ENCODE measurements around the gene PTPN7.
"Not testable (repeated sequence)": the region's sequence is repeated elsewhere in the genome, so short reads cannot be mapped to it uniquely, and the experiment has no call there.

Gene PTPN7

GRCh38 chr1:202187697-202188407 lies 27.4 kb upstream of the PTPN7 start:
- no peak overlapping the region for H3K27ac ChIP-seq
- TF ChIP-seq CTCF (conservative IDR thresholded peaks at IDR 0.05): no peak

GRCh38 chr1:202187041-202187671 lies 26.8 kb upstream of the PTPN7 start:
- TF ChIP-seq CTCF (conservative IDR thresholded peaks at IDR 0.05): no peak
- no peak overlapping the region for H3K27ac ChIP-seq

DNA sequence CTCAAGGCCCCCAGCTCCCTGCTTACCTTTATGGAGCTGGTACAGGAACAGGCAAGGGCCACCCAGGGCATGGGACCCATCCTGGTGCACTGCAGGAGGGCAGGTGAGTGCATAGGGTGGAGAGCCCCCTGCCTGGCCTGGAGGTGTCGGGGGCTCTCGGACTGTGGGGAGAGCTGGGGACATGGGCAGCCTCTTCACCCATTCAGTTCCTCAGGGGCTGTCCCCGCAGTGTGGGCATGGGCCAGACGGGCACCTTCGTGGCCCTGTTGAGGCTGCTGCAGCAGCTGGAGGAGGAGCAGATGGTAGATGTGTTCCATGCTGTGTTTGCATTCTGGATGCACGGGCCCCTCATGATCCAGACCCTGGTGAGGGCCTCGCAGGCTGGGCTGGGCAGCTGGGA lies 25.9 kb upstream of the PTPN7 start:
- no peak overlapping the region for H3K27ac ChIP-seq
- no peak for TF ChIP-seq CTCF (conservative IDR thresholded peaks at IDR 0.05)

DNA sequence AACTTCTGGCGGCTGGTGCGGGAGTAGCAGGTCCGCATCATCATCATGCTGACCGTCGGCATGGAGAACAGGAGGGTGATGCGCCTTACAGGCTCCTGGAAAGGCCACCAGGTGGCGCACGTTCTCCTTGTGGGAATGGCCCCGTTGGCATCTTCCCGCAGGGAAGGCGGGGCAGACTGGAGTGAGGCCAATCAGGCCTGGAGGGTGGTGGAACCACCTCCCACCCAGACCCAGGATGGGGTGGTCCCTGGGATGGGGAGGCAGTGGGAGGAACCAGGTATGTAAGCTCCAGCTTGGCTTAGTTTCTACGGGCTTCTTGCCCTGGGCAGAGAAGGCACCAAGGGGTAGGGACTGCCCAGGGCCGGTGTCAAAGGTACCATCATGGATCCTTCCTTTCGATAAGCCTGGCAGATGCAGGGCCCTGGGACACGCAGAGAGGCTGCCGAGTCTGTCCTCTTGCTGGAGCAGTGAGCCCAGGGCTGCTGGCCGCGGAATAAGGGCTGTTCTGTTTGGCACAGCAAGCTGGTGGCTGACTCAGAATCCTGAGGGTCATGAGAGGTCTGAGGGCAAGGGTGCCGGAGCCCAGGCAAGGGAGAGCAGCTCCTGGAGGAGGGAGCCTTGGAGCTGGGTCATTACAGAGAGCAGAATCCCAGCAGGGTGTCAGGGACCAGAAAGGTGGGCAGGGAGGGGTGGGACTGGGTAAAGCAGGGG lies 24.5 kb upstream of the PTPN7 start:
- no peak overlapping the region for H3K27ac ChIP-seq
- peak; percentile 83 for TF ChIP-seq CTCF (conservative IDR thresholded peaks at IDR 0.05)

- H3K27ac ChIP-seq: no peak overlapping the region
- TF ChIP-seq CTCF (conservative IDR thresholded peaks at IDR 0.05): no peak
Measured at GRCh38 chr1:202182040-202182877, 21.9 kb upstream of the PTPN7 start.

GRCh38 chr1:202181586-202181985 lies 21.2 kb upstream of the PTPN7 start:
- no peak overlapping the region for H3K27ac ChIP-seq
- TF ChIP-seq CTCF (conservative IDR thresholded peaks at IDR 0.05): no peak

GRCh38 chr1:202180751-202181139 lies 20.3 kb upstream of the PTPN7 start:
- not testable (repeated sequence) for H3K27ac ChIP-seq
